ENCODE measurements around the gene KCNK17.

Gene KCNK17

GRCh38 chr6:39338397-39338796 lies 24.2 kb upstream of the KCNK17 start:
- no peak for DNase-seq

GRCh38 chr6:39335780-39336545 lies 21.7 kb upstream of the KCNK17 start:
- no peak for DNase-seq

- no peak for DNase-seq
Measured at GRCh38 chr6:39333644-39334438, 19.6 kb upstream of the KCNK17 start.

GRCh38 chr6:39330476-39330875 lies 16.3 kb upstream of the KCNK17 start:
- DNase-seq: no peak

GRCh38 chr6:39330057-39330456 lies 15.8 kb upstream of the KCNK17 start:
- no peak for DNase-seq

GRCh38 chr6:39328066-39328465 lies 13.8 kb upstream of the KCNK17 start:
- DNase-seq: no peak

- no peak for DNase-seq
Measured at GRCh38 chr6:39327507-39327906, 13.3 kb upstream of the KCNK17 start.

GRCh38 chr6:39322306-39322850 lies 8.2 kb upstream of the KCNK17 start, which contains the start of gene KCNK16:
Gene KCNK16 (minus strand): TSS chr6:39322702. CDS start chr6:39322540, 162 bp downstream.
- no peak for DNase-seq

- DNase-seq: no peak
Measured at GRCh38 chr6:39321761-39322160, 7.5 kb upstream of the KCNK17 start.

GRCh38 chr6:39320363-39320984 lies 6.3 kb upstream of the KCNK17 start:
- DNase-seq: no peak

- no peak for DNase-seq
Measured at GRCh38 chr6:39319621-39320362, 5.6 kb upstream of the KCNK17 start.

GRCh38 chr6:39317256-39317655 lies 3.0 kb upstream of the KCNK17 start:
- no peak for DNase-seq

- peak; percentile 62 for DNase-seq
Measured at GRCh38 chr6:39313526-39314272, 520 bp downstream of the KCNK17 start.

- no peak for DNase-seq
Measured at GRCh38 chr6:39312912-39313525, 1.2 kb downstream of the KCNK17 start.

GRCh38 chr6:39310542-39310941 lies 3.7 kb downstream of the KCNK17 start:
- no peak for DNase-seq

GRCh38 chr6:39309942-39310531 lies 4.2 kb downstream of the KCNK17 start:
- DNase-seq: peak; percentile 48

GRCh38 chr6:39307462-39307861 lies 6.8 kb downstream of the KCNK17 start:
- DNase-seq: no peak

- DNase-seq: no peak
Measured at GRCh38 chr6:39304951-39305350, 9.3 kb downstream of the KCNK17 start.

GRCh38 chr6:39303425-39304153 lies 10.6 kb downstream of the KCNK17 start:
- no peak for DNase-seq

Measured in right kidney (tissue), 1 donor.